GM23338 (cell line): Measurements from ENCODE around the gene ARL2. TPM values are rescaled to one million over a fixed set of nuclear protein-coding genes. Genes with fewer than 3 reads are reported as not detected.

Experiments used
- ATAC-seq: fragments of 200-7000 bp; cut with Tn5 transposase; 3 replicates; pipeline ENCODE4 v1.9.1; 2020
- DNase-seq: peaks from one replicate; pipeline ENCODE4 v3.0.0-alpha.2; 2015; ENCODE audit warnings: low spot score
- H2AFZ ChIP-seq: fragments of 200-600 bp; sonication (generic); 2 replicates; pipeline ENCODE4 v1.8.0; 2016; ENCODE audit warnings: antibody characterized with exemption, mild to moderate bottlenecking, moderate library complexity
- H3F3A ChIP-seq: fragments of 200-600 bp; sonication (generic); replicated peaks from 2 replicates; pipeline ENCODE4 v1.8.0; 2017; ENCODE audit warnings: antibody characterized with exemption, mixed run types, low read depth
- H3K27ac ChIP-seq: fragments of 200-600 bp; sonication (generic); 2 replicates; pipeline ENCODE4 v1.6.1; 2016; ENCODE audit warnings: low read depth
- H3K27me3 ChIP-seq: fragments of 200-600 bp; sonication (generic); 2 replicates; pipeline ENCODE4 v1.8.0; 2016; ENCODE audit warnings: mild to moderate bottlenecking, mixed run types, moderate library complexity; ENCODE audit not compliant: insufficient read depth
- H3K36me3 ChIP-seq: fragments of 200-600 bp; sonication (generic); 2 replicates; pipeline ENCODE4 v1.8.0; 2016; ENCODE audit warnings: mild to moderate bottlenecking; ENCODE audit not compliant: insufficient read depth
- H3K4me1 ChIP-seq: fragments of 200-600 bp; sonication (generic); 2 replicates; pipeline ENCODE4 v1.8.0; 2016; ENCODE audit warnings: mild to moderate bottlenecking, moderate library complexity; ENCODE audit not compliant: insufficient read depth
- H3K4me2 ChIP-seq: fragments of 200-600 bp; sonication (generic); 2 replicates; pipeline ENCODE4 v1.7.1; 2017; ENCODE audit warnings: mixed run types
- H3K4me3 ChIP-seq: fragments of 200-600 bp; sonication (generic); 2 replicates; pipeline ENCODE4 v1.6.1; 2016; ENCODE audit warnings: mixed run types
- H3K79me2 ChIP-seq: fragments of 200-600 bp; sonication (generic); replicated peaks from 2 replicates; pipeline ENCODE4 v1.8.0; 2017; ENCODE audit warnings: mild to moderate bottlenecking; ENCODE audit not compliant: insufficient read depth
- H3K9me2 ChIP-seq: fragments of 200-600 bp; sonication (generic); 2 replicates; pipeline ENCODE4 v1.8.0; 2017; ENCODE audit not compliant: insufficient read depth
- H4K20me1 ChIP-seq: fragments of 200-600 bp; sonication (generic); replicated peaks from 2 replicates; pipeline ENCODE4 v1.8.0; 2017; ENCODE audit warnings: mild to moderate bottlenecking; ENCODE audit not compliant: insufficient read depth
- H3K27ac Mint-ChIP-seq: 2 replicates; pipeline ENCODE4 v1.8.0; 2020; ENCODE audit warnings: inconsistent platforms, mild to moderate bottlenecking, moderate library complexity, mixed read lengths
- H3K27me3 Mint-ChIP-seq: 3 replicates; pipeline ENCODE4 v1.8.0; 2022; ENCODE audit warnings: low read depth, mild to moderate bottlenecking, moderate library complexity, mixed read lengths, inconsistent platforms; ENCODE audit not compliant: insufficient read depth, poor library complexity
- H3K36me3 Mint-ChIP-seq: 3 replicates; pipeline ENCODE4 v1.8.0; 2021; ENCODE audit warnings: low read depth, mild to moderate bottlenecking, inconsistent platforms, moderate library complexity, mixed read lengths
- H3K4me1 Mint-ChIP-seq: 3 replicates; pipeline ENCODE4 v1.8.0; 2020; ENCODE audit warnings: mild to moderate bottlenecking, inconsistent platforms, mixed read lengths
- H3K4me3 Mint-ChIP-seq: 3 replicates; pipeline ENCODE4 v1.8.0; 2021; ENCODE audit warnings: moderate library complexity, mild to moderate bottlenecking, inconsistent platforms, mixed read lengths
- H3K9me3 Mint-ChIP-seq: 3 replicates; pipeline ENCODE4 v1.8.0; 2020; ENCODE audit warnings: moderate library complexity, mild to moderate bottlenecking, inconsistent platforms, mixed read lengths
- CREB1 ChIP-seq: fragments of 250-450 bp; sonication (Bioruptor Pico); IDR thresholded peaks from 2 replicates; pipeline ENCODE4 v1.5.0; 2020; ENCODE audit warnings: low read depth, mild to moderate bottlenecking, moderate library complexity
- JUNB ChIP-seq: IDR thresholded peaks from one replicate; pipeline ENCODE4 v1.6.1; 2016; ENCODE audit warnings: antibody characterized with exemption; ENCODE audit not compliant: unreplicated experiment
- STAT1 ChIP-seq: IDR thresholded peaks from one replicate; pipeline ENCODE4 v1.6.1; 2016; ENCODE audit warnings: antibody characterized with exemption; ENCODE audit not compliant: unreplicated experiment
- ZNF114 ChIP-seq: fragments of 250-450 bp; sonication (Bioruptor Pico); IDR thresholded peaks from 2 replicates; pipeline ENCODE4 v1.5.0; 2020; ENCODE audit warnings: mild to moderate bottlenecking, moderate library complexity
- ZNF331 ChIP-seq: fragments of 250-450 bp; sonication (Bioruptor Pico); IDR thresholded peaks from 2 replicates; pipeline ENCODE4 v1.5.0; 2020; ENCODE audit warnings: low read depth, mild to moderate bottlenecking, moderate library complexity
- ZNF462 ChIP-seq: fragments of 250-450 bp; sonication (Bioruptor Pico); IDR thresholded peaks from 2 replicates; pipeline ENCODE4 v1.5.0; 2020; ENCODE audit warnings: mild to moderate bottlenecking, moderate library complexity
- polyA plus RNA-seq: library from polyadenylated mRNA; unstranded; fragments of >200 nt; fragmentation: Nextera tagmentation; extraction: Ambion mirVana; gene quantifications from 2 replicates; pipeline ENCODE4 v1.2.1, GENCODE V29; 2016
- total RNA-seq: library from RNA; depleted of rRNA; stranded (reverse); fragments of >200 nt; shearing (Covaris generic); gene quantifications from 2 replicates; pipeline ENCODE4 v1.2.3, GENCODE V29; 2014
- TF ChIP-seq, protein P1 (sequence below): IDR thresholded peaks from 2 replicates; pipeline ENCODE4 v1.6.1; 2016; ENCODE audit warnings: antibody characterized with exemption

Gene ARL2
- total and polyA plus RNA-seq, 2 experiments from 2014 or later: 193 to 236 TPM

GRCh38 chr11:65055538-65055937, 41.6 kb downstream of the ARL2 start (continued):
- no peak for TF ChIP-seq ZNF462 (CRISPR knock-in tag)
- no peak for TF ChIP-seq CREB1 (CRISPR knock-in tag)
- TF ChIP-seq STAT1: no peak

GRCh38 chr11:65056999-65057398, 43.0 kb downstream of the ARL2 start:
- peaks cover 11% of the 10 kb centered on the region for H3K27me3 Mint-ChIP-seq
- H3K79me2 ChIP-seq: no peaks in the 10 kb centered on the region
- no peak overlapping the region for H3K27ac ChIP-seq
- H3K4me3 Mint-ChIP-seq: no peak overlapping the region
- peaks cover 2% of the 10 kb centered on the region for H3K4me1 Mint-ChIP-seq
- no peaks in the 10 kb centered on the region for H3K9me2 ChIP-seq
- no peak overlapping the region for H3K4me3 ChIP-seq
- no peaks in the 10 kb centered on the region for H3K27me3 ChIP-seq
- no peaks in the 10 kb centered on the region for H3F3A ChIP-seq
- no peaks in the 10 kb centered on the region for H4K20me1 ChIP-seq
- DNase-seq (no peak), ATAC-seq (no peak)
- no peak overlapping the region for H3K27ac Mint-ChIP-seq
- no peaks in the 10 kb centered on the region for H3K9me3 Mint-ChIP-seq
- H3K4me1 ChIP-seq: no peaks in the 10 kb centered on the region
- H3K4me2 ChIP-seq: no peak overlapping the region
- H3K36me3 Mint-ChIP-seq: no peaks in the 10 kb centered on the region
- no peak overlapping the region for H2AFZ ChIP-seq
- no peaks in the 10 kb centered on the region for H3K36me3 ChIP-seq
- no peak for TF ChIP-seq ZNF331 (CRISPR knock-in tag)
- TF ChIP-seq, protein P1, sequence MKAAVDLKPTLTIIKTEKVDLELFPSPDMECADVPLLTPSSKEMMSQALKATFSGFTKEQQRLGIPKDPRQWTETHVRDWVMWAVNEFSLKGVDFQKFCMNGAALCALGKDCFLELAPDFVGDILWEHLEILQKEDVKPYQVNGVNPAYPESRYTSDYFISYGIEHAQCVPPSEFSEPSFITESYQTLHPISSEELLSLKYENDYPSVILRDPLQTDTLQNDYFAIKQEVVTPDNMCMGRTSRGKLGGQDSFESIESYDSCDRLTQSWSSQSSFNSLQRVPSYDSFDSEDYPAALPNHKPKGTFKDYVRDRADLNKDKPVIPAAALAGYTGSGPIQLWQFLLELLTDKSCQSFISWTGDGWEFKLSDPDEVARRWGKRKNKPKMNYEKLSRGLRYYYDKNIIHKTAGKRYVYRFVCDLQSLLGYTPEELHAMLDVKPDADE: no peak
- no peak for TF ChIP-seq ZNF114
- TF ChIP-seq ZNF462 (CRISPR knock-in tag): no peak
- no peak for TF ChIP-seq JUNB
